SK-N-MC (cell line): ENCODE measurements around the gene RNF213.

ENCODE experiments used
- EZH2 ChIP-seq: fragments of 200-600 bp; sonication (generic); IDR thresholded peaks from one replicate; pipeline ENCODE4 v1.6.1; 2017; ENCODE audit warnings: antibody characterized with exemption
- FOXP2 ChIP-seq: optimal IDR thresholded peaks from 2 replicates; pipeline ENCODE3; 2011; ENCODE audit warnings: mild to moderate bottlenecking, moderate library complexity; ENCODE audit not compliant: insufficient read depth; ENCODE audit errors: extremely low read length, control extremely low read depth
- POLR2AphosphoS5 ChIP-seq: IDR thresholded peaks from 2 replicates; pipeline ENCODE4 v1.6.1; 2012; ENCODE audit warnings: mild to moderate bottlenecking, low read depth, low read length, borderline replicate concordance

DNA sequence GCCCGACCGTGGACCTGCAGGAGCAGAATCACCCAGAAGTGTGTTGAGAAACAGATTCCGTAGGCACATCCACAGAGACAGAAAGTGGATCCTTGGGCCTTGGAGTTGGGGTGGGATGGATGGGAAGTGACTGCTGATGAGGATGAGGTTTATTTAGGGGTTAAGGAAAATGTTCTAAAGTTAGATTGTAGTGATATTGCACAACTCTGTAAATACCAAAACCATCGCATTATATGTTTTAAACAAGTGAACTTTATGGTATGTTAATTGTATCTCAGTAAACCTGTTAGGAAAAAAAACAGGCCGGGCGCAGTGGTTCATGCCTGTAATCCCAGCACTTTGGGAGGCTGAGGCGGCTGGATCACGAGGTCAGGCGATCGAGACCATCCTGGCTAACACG lies 157.9 kb downstream of the RNF213 start:
- TF ChIP-seq POLR2AphosphoS5, result no peak
- no peak for TF ChIP-seq EZH2
- no peak for TF ChIP-seq FOXP2
